GM12891 (cell line): ENCODE data around the gene TCF20.

Experiments
- PAX5 ChIP-seq: IDR thresholded peaks from 2 replicates; pipeline ENCODE4 v1.6.1; 2011; ENCODE audit warnings: low read length, moderate library complexity, mild to moderate bottlenecking; ENCODE audit not compliant: insufficient read depth, severe bottlenecking
- POLR2A ChIP-seq: IDR thresholded peaks from 2 replicates; pipeline ENCODE4 v1.6.1; 2011; ENCODE audit warnings: low read depth, low read length, control low read depth
- POLR2AphosphoS5 ChIP-seq: IDR thresholded peaks from 2 replicates; pipeline ENCODE4 v1.6.1; 2011; ENCODE audit warnings: low read depth, low read length, control low read depth
- SPI1 ChIP-seq: IDR thresholded peaks from 2 replicates; pipeline ENCODE4 v1.6.1; 2011; ENCODE audit warnings: low read depth, low read length, control low read depth

DNA sequence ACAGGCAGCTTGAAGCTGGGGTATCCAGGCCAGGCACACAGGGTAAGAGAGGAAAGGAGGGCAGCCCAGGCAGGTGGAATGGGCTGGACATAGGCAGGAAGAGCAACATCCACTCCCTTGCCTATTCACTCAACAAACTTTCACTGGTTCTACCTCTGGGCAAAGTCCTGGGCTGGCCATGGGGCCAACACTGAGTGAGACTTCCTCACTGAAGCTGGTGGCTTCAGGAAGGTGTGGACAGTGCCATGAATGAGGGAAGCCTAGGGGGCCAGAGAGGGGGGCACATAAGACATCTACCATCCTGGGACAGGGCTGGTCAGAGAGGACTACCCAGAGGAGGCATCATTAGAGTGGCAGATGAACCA lies 44.9 kb upstream of the TCF20 start:
- TF ChIP-seq POLR2AphosphoS5: no peak
- TF ChIP-seq PAX5: no peak
- no peak for TF ChIP-seq POLR2A
- no peak for TF ChIP-seq SPI1
